Measurements from ENCODE around the gene DCN.

DNA sequence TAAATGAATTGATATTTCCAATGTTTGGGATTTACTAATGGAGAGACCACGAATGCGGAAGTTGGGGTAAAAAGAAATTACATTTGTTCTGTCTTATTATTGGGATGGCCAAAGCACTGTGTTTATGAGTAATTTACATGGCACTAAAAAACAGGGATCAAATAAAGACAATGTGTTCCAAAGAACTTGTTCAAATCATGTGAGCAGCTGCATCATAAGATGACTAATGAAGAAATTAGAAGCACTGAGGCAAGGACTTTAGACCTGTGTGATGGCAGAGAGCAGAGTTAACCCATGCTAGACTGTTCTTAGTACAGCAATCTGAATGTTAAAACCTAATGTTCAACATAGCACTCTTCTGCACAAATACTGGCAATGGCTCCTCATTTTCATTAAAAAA is 34.3 kb upstream of the DCN start:
- no peak for TF ChIP-seq POLR2A (IDR thresholded peaks at IDR 0.05; ENCODE audit: low read depth, low read length)
- TF ChIP-seq TAF1 (IDR thresholded peaks at IDR 0.05; ENCODE audit: borderline replicate concordance, low read depth, low read length) = no peak
- no peak for TF ChIP-seq POLR2AphosphoS5 (IDR thresholded peaks at IDR 0.05; ENCODE audit: low read depth, low read length)

Data from GM12892 (cell line).